ENCODE measurements around the gene EML6.

DNA sequence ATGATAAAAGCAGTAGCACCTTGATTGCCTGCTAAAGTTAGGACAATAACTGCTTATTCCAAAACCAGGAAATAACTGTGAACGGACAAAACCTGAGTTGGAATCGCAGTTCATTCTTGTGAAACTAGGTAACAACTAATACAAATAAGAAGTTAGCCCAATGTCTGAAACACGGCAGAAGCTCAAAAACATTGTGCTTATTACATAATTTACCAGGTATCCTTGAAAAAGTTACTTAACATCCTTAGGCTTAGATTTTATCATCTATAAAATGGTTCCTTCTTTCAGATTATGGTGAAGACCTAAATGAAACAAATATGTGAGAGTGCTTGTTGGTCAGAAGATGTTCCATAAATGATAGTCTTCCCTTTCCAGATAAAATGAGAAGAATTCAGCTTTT lies 294.4 kb downstream of the EML6 start:
- TF ChIP-seq, protein P1, sequence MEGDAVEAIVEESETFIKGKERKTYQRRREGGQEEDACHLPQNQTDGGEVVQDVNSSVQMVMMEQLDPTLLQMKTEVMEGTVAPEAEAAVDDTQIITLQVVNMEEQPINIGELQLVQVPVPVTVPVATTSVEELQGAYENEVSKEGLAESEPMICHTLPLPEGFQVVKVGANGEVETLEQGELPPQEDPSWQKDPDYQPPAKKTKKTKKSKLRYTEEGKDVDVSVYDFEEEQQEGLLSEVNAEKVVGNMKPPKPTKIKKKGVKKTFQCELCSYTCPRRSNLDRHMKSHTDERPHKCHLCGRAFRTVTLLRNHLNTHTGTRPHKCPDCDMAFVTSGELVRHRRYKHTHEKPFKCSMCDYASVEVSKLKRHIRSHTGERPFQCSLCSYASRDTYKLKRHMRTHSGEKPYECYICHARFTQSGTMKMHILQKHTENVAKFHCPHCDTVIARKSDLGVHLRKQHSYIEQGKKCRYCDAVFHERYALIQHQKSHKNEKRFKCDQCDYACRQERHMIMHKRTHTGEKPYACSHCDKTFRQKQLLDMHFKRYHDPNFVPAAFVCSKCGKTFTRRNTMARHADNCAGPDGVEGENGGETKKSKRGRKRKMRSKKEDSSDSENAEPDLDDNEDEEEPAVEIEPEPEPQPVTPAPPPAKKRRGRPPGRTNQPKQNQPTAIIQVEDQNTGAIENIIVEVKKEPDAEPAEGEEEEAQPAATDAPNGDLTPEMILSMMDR (IDR thresholded peaks at IDR 0.05) = no peak
- no peak for TF ChIP-seq POLR2AphosphoS5 (IDR thresholded peaks at IDR 0.05)
